Panc1 (cell line): ENCODE data around the gene MICAL2. TPM values are rescaled to one million over a fixed set of nuclear protein-coding genes. Genes with fewer than 3 reads are reported as not detected.

Experiments
- ATAC-seq: fragments of 200-7000 bp; cut with Tn5 transposase; 2 replicates; pipeline ENCODE4 v1.9.1; 2020; ENCODE audit warnings: mild to moderate bottlenecking, moderate library complexity
- BruUV-seq: library from RNA; stranded (reverse); fragments of 400-500 nt; replicated peaks from 2 replicates; lab custom pipeline; 2021; lab: Mats Ljungman, UMichigan
- CTCF ChIA-PET: fragments of 300-600 bp; sonication (Branson Sonifier 250); formaldehyde crosslinking; loops from one replicate; lab custom pipeline; 2022; ENCODE audit warnings: antibody characterized with exemption; lab: Charles Lee
- POLR2A ChIA-PET: fragments of 300-600 bp; sonication (Branson Sonifier 250); formaldehyde crosslinking; loops from one replicate; lab custom pipeline; 2022; ENCODE audit warnings: antibody characterized with exemption; lab: Charles Lee
- DNase-seq: peaks from one replicate; pipeline ENCODE4 v3.0.0-alpha.2; 2010; ENCODE audit warnings: low read depth, low spot score
- H3K27ac ChIP-seq: 2 replicates; pipeline ENCODE4 v1.5.1; 2011; ENCODE audit warnings: mild to moderate bottlenecking, low read length, inconsistent platforms
- H3K27me3 ChIP-seq: fragments of 200-500 bp; sonication (Bioruptor generic); 2 replicates; pipeline ENCODE4 v1.6.0; 2014; ENCODE audit warnings: low read length, inconsistent platforms; ENCODE audit not compliant: control insufficient read depth, insufficient read depth
- H3K36me3 ChIP-seq: fragments of 200-500 bp; sonication (Bioruptor generic); 2 replicates; pipeline ENCODE4 v1.5.1; 2014; ENCODE audit warnings: inconsistent platforms, mild to moderate bottlenecking, low read length, moderate library complexity; ENCODE audit not compliant: control insufficient read depth, insufficient read depth
- H3K4me1 ChIP-seq: 2 replicates; pipeline ENCODE4 v1.5.1; 2011; ENCODE audit warnings: inconsistent platforms, mild to moderate bottlenecking, low read length, moderate library complexity; ENCODE audit not compliant: control insufficient read depth, insufficient read depth
- H3K4me3 ChIP-seq, 2 experiments: 2 replicates each; pipeline ENCODE4 v1.5.1; 2011 to 2012; ENCODE audit warnings: low read depth in 2 of 2, low read length in 2 of 2, mild to moderate bottlenecking in 2 of 2, inconsistent platforms in 1 of 2, moderate library complexity in 1 of 2
- H3K9me3 ChIP-seq: fragments of 200-500 bp; sonication (Bioruptor generic); 2 replicates; pipeline ENCODE4 v1.5.1; 2014; ENCODE audit warnings: low read depth, mild to moderate bottlenecking, inconsistent platforms, low read length, moderate library complexity; ENCODE audit not compliant: control insufficient read depth, insufficient read depth
- POLR2AphosphoS5 ChIP-seq: IDR thresholded peaks from 2 replicates; pipeline ENCODE4 v1.6.1; 2012; ENCODE audit warnings: mild to moderate bottlenecking, low read depth, low read length, moderate library complexity
- SIN3A ChIP-seq: IDR thresholded peaks from 2 replicates; pipeline ENCODE4 v1.6.1; 2012; ENCODE audit warnings: low read depth, mild to moderate bottlenecking, low read length, moderate library complexity, borderline replicate concordance; ENCODE audit not compliant: insufficient read depth
- TCF7L2 ChIP-seq: IDR thresholded peaks from 2 replicates; pipeline ENCODE4 v1.6.1; 2011; ENCODE audit warnings: mild to moderate bottlenecking, low read depth, low read length, inconsistent platforms
- in situ Hi-C: cut with HindIII; loops from 2 replicates; pipeline ENCODE4 v1.10.0; 2016; ENCODE audit warnings: low sequenced_read_pairs, low pct_unique_long_range_greater_than_20kb
- intact Hi-C: fragments of 100-400 bp; cut with micrococcal nuclease; formaldehyde crosslinking; loops from one replicate; pipeline ENCODE4 v1.10.0; 2022; ENCODE audit not compliant: unreplicated experiment
- total RNA-seq: library from RNA; stranded (reverse); gene quantifications from one replicate; pipeline ENCODE4 v1.2.1, GENCODE V29; 2021; ENCODE audit not compliant: unreplicated experiment
- TF ChIP-seq, protein P1 (sequence below): fragments of 450-650 bp; IDR thresholded peaks from 2 replicates; pipeline ENCODE4 v1.5.1; 2017; ENCODE audit warnings: mild to moderate bottlenecking
- TF ChIP-seq, protein P2 (sequence below), 2 experiments: IDR thresholded peaks; 2 replicates each; pipeline ENCODE4 v1.6.1; 2011 to 2012; ENCODE audit warnings: low read depth in 2 of 2, control low read depth in 1 of 2, low read length in 1 of 2, mild to moderate bottlenecking in 1 of 2, moderate library complexity in 1 of 2; ENCODE audit not compliant: insufficient read depth in 1 of 2

Gene MICAL2
- total RNA-seq, 1 experiment from 2014 or later = 199 TPM

DNA sequence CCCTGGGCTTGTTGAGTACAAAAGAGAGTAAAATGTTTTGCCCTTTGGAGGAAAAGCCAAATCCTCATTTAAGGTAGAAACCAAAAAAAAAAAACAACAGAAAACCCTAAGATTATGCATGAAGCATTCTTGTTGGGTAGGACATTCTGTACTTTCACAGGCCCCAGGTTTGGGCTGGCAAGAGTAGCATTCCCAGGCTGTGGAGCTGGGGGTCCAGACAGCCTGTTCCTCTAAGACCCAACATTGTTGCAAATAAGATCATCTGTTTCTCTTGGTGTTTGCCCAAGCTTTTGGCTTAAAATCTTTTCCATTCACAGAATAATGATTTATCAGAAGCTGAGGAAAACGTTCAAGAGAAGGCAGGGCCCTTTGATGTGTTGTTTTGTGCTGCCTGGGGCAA, 123.8 kb downstream of the MICAL2 start:
- ATAC-seq = no peak
- Histone ChIP-seq H3K27me3 (no peaks in the 10 kb centered on the region), H3K4me1 (peaks cover 13% of the 10 kb centered on the region), H3K36me3 (peaks cover 5% of the 10 kb centered on the region), H3K4me3 (no peak overlapping the region), H3K9me3 (no peaks in the 10 kb centered on the region), H3K27ac (no peak overlapping the region)
- DNase-seq = no peak
- no peak for TF ChIP-seq SIN3A
- TF ChIP-seq, protein P1, sequence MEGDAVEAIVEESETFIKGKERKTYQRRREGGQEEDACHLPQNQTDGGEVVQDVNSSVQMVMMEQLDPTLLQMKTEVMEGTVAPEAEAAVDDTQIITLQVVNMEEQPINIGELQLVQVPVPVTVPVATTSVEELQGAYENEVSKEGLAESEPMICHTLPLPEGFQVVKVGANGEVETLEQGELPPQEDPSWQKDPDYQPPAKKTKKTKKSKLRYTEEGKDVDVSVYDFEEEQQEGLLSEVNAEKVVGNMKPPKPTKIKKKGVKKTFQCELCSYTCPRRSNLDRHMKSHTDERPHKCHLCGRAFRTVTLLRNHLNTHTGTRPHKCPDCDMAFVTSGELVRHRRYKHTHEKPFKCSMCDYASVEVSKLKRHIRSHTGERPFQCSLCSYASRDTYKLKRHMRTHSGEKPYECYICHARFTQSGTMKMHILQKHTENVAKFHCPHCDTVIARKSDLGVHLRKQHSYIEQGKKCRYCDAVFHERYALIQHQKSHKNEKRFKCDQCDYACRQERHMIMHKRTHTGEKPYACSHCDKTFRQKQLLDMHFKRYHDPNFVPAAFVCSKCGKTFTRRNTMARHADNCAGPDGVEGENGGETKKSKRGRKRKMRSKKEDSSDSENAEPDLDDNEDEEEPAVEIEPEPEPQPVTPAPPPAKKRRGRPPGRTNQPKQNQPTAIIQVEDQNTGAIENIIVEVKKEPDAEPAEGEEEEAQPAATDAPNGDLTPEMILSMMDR = no peak
- TF ChIP-seq TCF7L2 = no peak
- TF ChIP-seq, protein P2, sequence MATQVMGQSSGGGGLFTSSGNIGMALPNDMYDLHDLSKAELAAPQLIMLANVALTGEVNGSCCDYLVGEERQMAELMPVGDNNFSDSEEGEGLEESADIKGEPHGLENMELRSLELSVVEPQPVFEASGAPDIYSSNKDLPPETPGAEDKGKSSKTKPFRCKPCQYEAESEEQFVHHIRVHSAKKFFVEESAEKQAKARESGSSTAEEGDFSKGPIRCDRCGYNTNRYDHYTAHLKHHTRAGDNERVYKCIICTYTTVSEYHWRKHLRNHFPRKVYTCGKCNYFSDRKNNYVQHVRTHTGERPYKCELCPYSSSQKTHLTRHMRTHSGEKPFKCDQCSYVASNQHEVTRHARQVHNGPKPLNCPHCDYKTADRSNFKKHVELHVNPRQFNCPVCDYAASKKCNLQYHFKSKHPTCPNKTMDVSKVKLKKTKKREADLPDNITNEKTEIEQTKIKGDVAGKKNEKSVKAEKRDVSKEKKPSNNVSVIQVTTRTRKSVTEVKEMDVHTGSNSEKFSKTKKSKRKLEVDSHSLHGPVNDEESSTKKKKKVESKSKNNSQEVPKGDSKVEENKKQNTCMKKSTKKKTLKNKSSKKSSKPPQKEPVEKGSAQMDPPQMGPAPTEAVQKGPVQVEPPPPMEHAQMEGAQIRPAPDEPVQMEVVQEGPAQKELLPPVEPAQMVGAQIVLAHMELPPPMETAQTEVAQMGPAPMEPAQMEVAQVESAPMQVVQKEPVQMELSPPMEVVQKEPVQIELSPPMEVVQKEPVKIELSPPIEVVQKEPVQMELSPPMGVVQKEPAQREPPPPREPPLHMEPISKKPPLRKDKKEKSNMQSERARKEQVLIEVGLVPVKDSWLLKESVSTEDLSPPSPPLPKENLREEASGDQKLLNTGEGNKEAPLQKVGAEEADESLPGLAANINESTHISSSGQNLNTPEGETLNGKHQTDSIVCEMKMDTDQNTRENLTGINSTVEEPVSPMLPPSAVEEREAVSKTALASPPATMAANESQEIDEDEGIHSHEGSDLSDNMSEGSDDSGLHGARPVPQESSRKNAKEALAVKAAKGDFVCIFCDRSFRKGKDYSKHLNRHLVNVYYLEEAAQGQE (IDR thresholded peaks at IDR 0.05; ENCODE audit: insufficient read depth in 1 of 2, low read depth in 2 of 2, low read length in 1 of 2) = no peak
- no peak for TF ChIP-seq POLR2AphosphoS5
- in situ Hi-C loops (no loop called here), intact Hi-C loops (loop anchor here (10.0 kb wide), 1 partner anchor 109 kb away; no protein-coding TSS in a partner anchor)
- ChIA-PET POLR2A (no interaction called here), CTCF (no interaction called here)
- BruUV-seq = TSS peak; percentile 27

DNA sequence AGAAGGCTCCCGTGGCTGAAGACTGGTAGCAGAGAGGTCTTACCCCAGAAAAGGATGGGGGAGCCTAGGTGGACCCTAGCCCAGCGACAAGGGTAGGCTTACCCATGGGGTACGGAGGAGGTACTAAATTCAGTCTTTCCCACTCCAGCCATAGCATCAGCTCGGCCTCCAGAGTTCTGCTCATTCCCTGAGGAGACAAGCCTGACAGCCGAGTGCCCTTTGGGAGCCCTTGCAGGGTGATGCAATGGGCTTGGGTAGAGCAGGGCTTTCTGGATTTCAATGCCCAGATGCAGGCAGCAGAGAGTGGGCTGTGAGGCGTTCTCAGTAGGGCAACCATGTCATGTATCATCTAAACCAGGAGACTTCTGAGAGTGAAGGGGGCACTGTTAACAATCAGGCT, 124.7 kb downstream of the MICAL2 start:
- no peak for DNase-seq
- in situ Hi-C loops = no loop called here
- Histone ChIP-seq H3K9me3 (no peaks in the 10 kb centered on the region), H3K4me3 (no peak overlapping the region), H3K27me3 (no peaks in the 10 kb centered on the region), H3K4me1 (peaks cover 13% of the 10 kb centered on the region), H3K36me3 (peaks cover 5% of the 10 kb centered on the region), H3K27ac (peak overlapping the region; percentile 73)
- intact Hi-C loops = loop anchor here (5.0 to 10.0 kb wide), 2 partner anchors 110 to 188 kb away; no protein-coding TSS in a partner anchor
- BruUV-seq = no TSS peak
- ChIA-PET POLR2A (no interaction called here), CTCF (interaction anchor here (0.6 kb wide), 1 partner anchor 62 kb away, joined by 3 read pairs; no protein-coding TSS in a partner anchor)
- TF ChIP-seq, protein P1 = no peak
- TF ChIP-seq, protein P2 (IDR thresholded peaks at IDR 0.05; ENCODE audit: insufficient read depth in 1 of 2, low read depth in 2 of 2, low read length in 1 of 2) = no peak
- TF ChIP-seq SIN3A = no peak
- no peak for TF ChIP-seq POLR2AphosphoS5
- no peak for TF ChIP-seq TCF7L2
- ATAC-seq = peak; percentile 21; the same call in 1 of the 2 replicates
